A549 treated with ZK216348 at 1 μM for 4 hours (cell line): ENCODE data around the gene KCTD17. TPM values are rescaled to one million over a fixed set of nuclear protein-coding genes. Genes with fewer than 3 reads are reported as not detected.

Experiments used
- total RNA-seq: library from RNA; stranded (reverse); fragments of 200-300 nt; extraction: Qiagen RNA extraction; gene quantifications from 5 replicates; pipeline ENCODE4 v1.2.3, GENCODE V29; 2022; ENCODE audit warnings: low read depth

KCTD17 gene
- total RNA-seq = 13.3 to 29.1 TPM (median 26.7 TPM) in 5 replicates

GRCh38 chr22:37051391-37052385 is at the start of gene KCTD17:
Gene KCTD17, plus strand, starts transcription at chr22:37051742. Its CDS starts 19 bp downstream, at chr22:37051761.

GRCh38 chr22:37019309-37020191 is 32.0 kb upstream of the KCTD17 start, which contains the start of the genes MPST and TST:
Gene MPST, plus strand, starts transcription at chr22:37019742. Its CDS starts 95 bp downstream, at chr22:37019837.
Gene TST, minus strand, starts transcription at chr22:37019447. Its CDS starts 715 bp downstream, at chr22:37018732.

GRCh38 chr22:37109242-37109917 is 57.8 kb downstream of the KCTD17 start, which contains the start of gene TMPRSS6:
Gene TMPRSS6, minus strand, starts transcription at chr22:37109713. Its CDS starts 6,296 bp downstream, at chr22:37103417.

Other genes with a start within 250 kb of the KCTD17 start
- not detected in 5 replicates for gene PVALB, start 234.7 kb upstream of the KCTD17 start, total RNA-seq
- not detected in 5 replicates for gene NCF4, start 190.7 kb upstream of the KCTD17 start, total RNA-seq
- gene CSF2RB, start 138.1 kb upstream of the KCTD17 start, total RNA-seq = not detected in 5 replicates
- 34.3 to 66.5 TPM (median 58.4 TPM) in 5 replicates for gene TST, start 32.3 kb upstream of the KCTD17 start, total RNA-seq
- 36.6 to 83.3 TPM (median 73.9 TPM) in 5 replicates for gene MPST, start 32.0 kb upstream of the KCTD17 start, total RNA-seq
- gene TMPRSS6, start 58.0 kb downstream of the KCTD17 start, total RNA-seq = not detected in 5 replicates
- 0.11 to 0.25 TPM (median 0.14 TPM) in 5 replicates for gene IL2RB, start 98.2 kb downstream of the KCTD17 start, total RNA-seq
- 6.8 to 14.8 TPM (median 12.6 TPM) in 5 replicates for gene C1QTNF6, start 136.5 kb downstream of the KCTD17 start, total RNA-seq
- gene SSTR3, start 160.7 kb downstream of the KCTD17 start, total RNA-seq = not detected in 5 replicates
- gene RAC2, start 192.5 kb downstream of the KCTD17 start, total RNA-seq = 0.19 to 0.22 TPM in 2 of 5 replicates, not detected in the others
- gene CYTH4, start 230.8 kb downstream of the KCTD17 start, total RNA-seq = 0.34 to 2.1 TPM (median 0.76 TPM) in 5 replicates